ENCODE results near the gene RPS15.

The RPS15 gene

DNA sequence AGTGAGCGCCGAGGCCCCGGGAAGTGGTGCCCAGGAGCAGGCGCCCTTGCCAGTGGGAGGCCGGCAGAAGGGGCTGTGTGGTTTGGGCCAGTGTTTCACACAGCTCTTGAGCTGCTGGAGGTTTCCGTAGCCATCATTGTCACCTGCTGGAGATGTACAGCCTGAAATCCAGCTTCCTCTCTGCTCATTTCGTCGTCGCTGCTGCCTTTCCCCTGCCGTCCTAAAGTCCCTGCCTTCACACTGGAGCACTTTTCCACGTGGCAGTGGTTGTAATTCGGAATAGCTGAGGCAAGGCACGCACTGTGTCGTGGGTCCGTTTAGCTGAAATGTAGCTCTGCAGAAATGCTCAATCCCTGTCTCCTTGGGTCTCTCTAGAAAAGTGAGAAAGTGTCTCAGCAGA, 17.6 kb upstream of the RPS15 start:
- DNase-seq = no peak

GRCh38 chr19:1421218-1421957, 16.8 kb upstream of the RPS15 start:
- DNase-seq = no peak

GRCh38 chr19:1421958-1422305, 16.3 kb upstream of the RPS15 start:
- DNase-seq = no peak

GRCh38 chr19:1422360-1422759, 15.8 kb upstream of the RPS15 start:
- no peak for DNase-seq

DNA sequence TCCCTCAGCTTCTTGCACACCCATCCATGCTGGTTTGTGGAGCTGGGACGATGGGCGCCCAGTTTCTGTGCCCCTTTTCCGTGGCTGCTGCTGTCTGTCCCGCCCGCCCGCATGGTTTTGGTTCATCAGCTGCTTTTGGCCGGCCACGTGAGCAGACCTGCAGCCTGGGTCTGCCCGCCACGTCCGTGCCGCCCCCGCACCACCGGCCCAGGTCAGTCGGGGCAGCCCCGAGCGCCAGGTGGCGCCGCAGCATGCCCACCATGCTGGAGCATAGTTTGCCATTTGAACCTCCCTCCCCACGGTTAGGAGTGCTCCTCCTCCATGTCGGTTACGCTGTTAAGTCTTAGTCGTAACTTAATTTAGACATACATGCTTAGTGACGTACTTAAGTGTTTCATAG, 15.3 kb upstream of the RPS15 start:
- DNase-seq = no peak

DNA sequence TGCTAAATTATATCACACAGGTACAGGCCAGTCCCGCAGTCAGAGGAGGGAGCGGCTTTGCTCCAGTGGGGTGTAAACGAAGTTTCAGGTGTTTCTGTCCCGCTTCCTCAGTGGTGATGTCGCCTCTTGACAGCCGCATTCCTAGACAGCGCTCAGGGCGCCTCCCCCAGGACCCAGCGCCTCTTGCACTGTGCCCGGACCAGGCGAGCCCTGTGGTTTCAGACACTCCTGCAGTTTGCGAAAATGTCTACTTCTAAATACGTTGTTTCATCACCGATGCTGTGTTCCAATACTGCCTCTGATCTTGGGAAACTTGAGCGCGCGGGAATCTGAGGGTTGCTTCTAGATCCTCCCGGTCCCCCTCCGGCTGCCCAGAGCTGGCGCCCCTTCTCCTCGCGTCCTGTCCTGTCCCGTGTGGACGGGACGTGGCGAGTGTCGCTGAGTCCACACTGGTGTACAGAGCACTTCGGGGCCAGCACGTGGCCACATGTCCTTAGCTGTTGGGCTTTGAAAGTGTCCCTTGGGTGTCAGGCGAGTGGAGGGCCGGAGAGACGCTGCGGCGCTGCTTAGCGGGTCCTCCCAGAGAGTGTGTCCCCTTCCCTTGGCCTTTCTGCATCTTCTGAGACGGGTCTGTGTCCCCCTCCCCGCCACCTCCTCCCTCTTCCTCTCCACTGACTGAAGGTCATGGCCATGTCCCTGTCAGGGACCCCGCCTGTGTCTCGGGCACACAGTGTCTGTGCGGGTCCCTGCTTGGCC, 14.6 kb upstream of the RPS15 start:
- DNase-seq = no peak

- no peak for DNase-seq
Observed at GRCh38 chr19:1424192-1424955, 13.8 kb upstream of the RPS15 start.

DNA sequence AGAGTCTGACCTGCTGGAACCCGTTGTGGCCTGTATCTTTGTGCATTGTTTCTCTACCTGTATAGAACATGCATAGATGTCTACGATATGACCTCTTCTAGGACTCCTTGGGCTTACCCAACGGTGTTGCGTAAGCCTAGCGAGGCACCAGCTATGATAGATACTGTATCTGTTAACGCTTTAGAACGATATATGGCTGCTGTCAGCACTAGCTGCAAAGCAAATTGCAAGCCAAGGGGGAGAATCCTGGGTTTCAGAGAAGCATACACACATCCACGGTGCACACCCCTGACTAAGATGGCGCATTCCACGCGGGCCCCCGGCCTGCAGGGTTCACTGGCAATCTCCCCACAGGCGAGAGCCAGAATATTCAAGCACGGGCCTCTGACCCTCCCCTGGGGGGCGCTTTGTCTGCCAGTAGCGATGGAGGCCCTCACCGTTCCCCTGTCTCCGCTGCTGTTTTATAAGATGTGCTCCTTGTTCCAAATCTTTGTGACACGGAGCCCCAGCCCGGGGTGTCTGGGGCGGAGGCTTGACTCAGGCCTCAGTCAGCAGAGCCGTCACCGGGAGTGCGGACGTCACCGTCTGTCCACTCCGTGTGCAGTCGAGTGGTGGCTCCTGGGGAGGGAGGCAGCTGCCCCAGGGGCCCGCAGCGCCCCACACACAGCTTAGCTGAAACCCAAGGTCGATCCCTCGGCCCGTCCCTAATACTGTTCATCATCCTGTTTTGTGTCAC, 12.9 kb upstream of the RPS15 start:
- no peak for DNase-seq

GRCh38 chr19:1425902-1426301, 12.3 kb upstream of the RPS15 start:
- no peak for DNase-seq

GRCh38 chr19:1426736-1427135, 11.5 kb upstream of the RPS15 start:
- DNase-seq = no peak

GRCh38 chr19:1427221-1427920, 10.8 kb upstream of the RPS15 start:
- no peak for DNase-seq

GRCh38 chr19:1428738-1429391, 9.3 kb upstream of the RPS15 start:
- DNase-seq = no peak

DNA sequence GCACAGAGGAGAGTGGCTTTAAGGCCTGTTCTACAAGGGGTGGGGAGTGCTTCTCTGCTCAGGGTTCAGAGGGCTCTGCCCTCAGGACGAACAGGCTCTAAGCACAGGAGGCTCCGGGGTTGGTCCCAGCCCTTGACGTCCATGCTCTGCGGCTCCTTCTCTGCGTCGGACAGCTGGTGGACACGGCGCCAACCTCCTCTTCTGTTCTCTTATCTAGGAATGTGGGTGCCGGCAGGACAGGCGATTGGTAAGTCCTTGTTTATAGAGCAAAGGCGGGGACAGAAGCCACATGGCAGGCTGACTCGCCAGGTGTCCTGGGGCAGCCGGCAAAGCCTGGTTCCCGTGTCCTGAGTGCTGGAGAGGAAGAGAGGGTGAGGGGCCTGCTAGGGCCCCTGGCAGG, 8.4 kb upstream of the RPS15 start:
- no peak for DNase-seq

DNA sequence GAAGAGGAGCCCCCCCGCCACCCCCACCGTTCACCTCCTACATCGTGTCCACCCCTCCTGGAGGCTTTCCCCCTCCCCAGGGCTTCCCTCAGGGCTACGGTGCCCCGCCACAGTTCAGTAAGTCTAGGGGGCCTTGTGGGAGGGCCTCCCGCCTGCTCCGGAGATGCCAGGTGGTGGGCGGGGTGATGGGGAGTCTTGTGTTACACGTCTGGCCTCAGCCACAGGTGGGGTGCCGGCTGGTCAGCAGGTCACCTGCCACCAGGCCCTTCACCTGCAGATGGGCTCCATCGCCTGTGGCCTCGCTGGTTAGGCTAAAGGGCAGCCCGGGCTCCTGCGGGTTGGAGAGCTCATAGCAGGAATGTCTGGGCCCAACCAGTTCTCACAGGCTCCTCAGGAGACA, 8.0 kb upstream of the RPS15 start:
- DNase-seq = no peak

- DNase-seq = no peak
Observed at GRCh38 chr19:1431759-1432506, 6.3 kb upstream of the RPS15 start.

DNA sequence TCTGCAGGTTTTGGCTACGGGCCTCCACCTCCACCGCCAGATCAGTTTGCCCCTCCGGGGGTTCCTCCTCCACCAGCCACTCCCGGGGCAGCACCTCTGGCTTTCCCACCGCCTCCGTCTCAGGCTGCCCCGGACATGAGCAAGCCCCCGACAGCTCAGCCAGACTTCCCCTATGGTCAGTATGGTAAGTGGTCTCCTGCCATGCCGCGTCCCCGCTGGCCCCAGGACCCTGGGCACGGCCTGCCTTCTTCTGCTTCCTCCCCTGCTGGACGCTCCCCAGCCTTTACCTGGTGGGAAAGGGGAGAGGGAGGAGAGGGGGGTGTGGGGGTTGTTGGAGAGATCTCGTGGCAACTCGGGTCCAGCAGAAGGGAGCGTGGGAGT, 5.7 kb upstream of the RPS15 start:
- DNase-seq = no peak

- DNase-seq = no peak
Observed at GRCh38 chr19:1433119-1434039, 4.8 kb upstream of the RPS15 start.

DNA sequence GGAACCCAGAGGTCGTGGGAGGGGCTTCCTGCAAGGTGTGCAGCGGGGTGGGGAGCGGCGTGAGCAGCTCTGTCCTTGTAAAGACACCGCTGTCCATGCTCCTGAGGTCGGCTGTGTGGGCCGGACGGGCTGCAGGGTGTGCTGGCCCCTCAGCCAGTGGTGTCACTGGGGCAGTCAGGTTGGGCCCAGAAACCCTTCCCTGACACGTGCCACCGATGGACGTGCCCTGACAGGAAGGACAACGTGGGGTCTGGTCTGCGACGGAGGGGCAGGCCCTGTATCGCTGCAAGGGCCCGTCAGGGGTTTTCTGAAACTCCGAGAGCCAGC, 4.2 kb upstream of the RPS15 start:
- no peak for DNase-seq

DNA sequence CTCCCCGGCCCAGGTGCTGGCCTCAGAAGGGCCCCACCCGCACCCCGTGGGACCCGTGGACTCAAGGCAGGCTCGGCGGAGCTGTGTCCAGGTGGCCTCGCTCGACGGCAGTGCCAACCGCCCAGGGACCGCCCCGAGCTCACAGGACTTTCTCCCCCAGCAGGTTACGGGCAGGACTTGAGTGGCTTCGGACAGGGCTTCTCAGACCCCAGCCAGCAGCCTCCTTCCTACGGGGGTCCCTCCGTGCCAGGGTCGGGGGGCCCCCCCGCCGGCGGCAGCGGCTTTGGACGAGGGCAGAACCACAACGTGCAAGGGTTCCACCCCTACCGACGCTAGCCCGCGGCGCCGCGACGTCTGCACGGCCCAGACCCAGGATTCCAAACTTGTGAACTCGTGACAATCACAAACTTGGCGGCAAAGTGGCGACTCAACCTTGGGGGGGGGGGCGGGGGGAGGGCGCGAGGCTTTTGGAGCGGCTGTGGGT, 3.6 kb upstream of the RPS15 start:
- no peak for DNase-seq

DNA sequence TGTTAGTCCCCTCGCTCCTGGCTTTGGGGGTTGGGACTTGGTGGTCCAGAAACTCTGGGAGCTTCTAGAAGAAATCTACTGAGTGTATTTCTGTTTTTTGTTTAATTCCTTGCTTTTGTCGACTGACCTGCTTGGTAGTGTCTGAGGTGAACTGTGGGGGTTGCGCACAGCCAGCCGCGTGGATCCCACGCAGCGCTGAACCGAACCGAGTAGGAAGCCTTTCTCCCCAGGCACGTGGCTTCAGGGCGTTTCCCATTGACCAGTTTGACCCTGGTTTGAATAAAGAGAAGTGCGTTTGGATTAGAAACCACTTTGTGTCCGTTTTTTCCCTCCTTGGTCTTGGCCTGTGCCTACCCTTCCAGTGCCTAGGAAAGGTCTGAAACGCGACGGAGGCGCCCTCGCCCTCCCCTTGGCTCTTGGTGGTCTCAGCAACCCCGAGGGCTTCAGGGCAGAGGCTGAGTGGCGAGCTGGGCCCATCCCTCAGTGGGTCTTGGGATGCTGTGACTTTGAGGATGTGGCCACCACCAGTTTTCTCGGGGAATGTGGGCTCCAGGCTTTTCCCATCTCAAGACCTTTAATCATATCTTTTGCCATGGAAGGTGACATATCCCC, 2.7 kb upstream of the RPS15 start:
- no peak for DNase-seq
